Urothelium cell line (cell line): ENCODE results near the gene LIG1.

Source experiments
- DNase-seq: peaks from one replicate; pipeline ENCODE4 v3.0.0; 2011; ENCODE audit warnings: low spot score, mixed read lengths
- FAIRE-seq: peaks from 2 replicates; lab custom pipeline; 2011; peaks lifted over from hg19 to GRCh38; lab: Jason Lieb, UNC

Gene LIG1

DNA sequence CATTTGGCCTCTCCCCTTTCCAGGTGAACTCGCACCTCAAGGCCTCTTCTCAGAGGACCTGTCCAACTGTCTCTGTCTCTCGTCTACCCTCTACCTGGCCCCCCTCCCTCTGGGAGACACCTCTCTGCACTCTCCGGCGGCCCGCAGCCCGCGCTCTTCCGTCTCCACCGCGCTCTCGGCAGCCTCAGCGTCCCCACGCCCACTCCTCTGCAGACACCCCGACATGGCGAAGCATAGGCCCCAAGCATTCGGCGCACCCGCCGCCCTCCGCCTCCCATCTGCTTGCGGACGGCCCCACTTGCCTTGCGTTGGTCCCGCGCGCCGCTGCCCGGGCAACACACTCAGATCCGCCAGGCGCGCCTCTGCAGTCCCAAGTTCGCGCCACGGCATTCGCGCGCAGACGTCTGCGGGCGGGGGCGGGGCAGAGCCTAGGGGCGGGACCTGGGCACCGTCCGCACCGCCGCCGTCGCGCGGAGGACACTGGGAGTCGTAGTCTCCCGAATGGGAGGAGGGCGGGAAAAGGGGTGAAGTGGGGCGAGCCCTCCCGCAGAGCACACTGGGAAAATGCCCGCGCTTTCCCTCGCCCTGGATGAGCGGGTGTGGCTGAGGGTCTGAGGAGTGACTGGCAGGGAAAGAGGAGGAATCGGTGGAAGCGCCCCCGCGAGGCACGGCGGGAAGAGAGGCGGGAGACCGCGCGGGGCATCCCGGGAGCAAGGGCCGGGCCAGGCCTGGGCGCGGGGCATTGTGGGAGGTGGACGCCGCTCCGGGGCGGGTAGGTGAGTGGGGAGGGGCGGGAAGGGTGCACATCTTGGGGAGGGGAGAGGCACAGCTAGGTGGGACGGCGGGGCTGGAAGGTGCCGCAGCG lies at the start of gene LIG1, which contains the start of gene ZSWIM9:
LIG1 (minus strand) TSS at position 406 of the 865 bp plus-strand sequence. CDS start 4,778 bp downstream, outside the sequence.
ZSWIM9 (plus strand) TSS at position 742 of the 865 bp plus-strand sequence. CDS start 1,123 bp downstream, outside the sequence.
- peak; percentile 90 for FAIRE-seq
- peak; percentile 97 for DNase-seq

DNA sequence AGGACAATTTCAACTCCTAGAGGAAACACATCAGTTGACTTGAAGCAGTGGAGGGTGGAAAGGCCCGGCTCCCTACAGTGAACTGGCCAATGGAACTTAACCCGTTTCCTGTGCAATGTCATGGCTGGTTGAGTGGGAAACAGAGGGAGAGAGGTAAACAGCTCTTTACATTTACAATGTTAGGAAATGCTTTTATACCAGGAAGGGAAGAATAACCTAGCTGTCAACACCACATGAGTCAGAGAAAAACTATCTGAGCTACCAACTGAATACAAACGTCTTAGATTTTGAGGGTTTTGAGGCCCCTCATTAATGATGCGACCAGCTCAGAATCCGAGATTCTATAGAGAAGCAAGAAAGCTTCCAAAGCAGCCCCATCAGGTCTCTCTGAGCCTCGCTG lies 48.9 kb upstream of the LIG1 start:
- DNase-seq = no peak
- FAIRE-seq = no peak

DNA sequence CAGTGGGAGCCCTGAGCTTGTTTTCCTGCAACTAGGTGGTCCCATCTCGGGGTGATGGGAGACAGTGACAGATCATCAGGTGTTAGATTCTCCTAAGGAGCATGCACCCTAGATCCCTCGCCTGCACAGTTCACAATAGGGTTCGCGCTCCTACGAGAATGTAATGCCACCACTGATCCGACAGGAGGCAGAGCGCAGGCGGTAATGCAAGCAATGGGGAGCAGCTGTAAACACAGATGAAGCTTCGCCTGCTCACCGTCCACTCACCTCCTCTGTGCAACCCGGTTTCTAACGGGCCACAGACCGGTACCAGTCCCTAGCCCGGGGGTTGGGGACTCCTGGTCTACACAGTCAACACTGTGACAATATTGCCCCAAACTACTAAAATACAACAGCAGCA lies 46.8 kb upstream of the LIG1 start:
- DNase-seq = no peak
- FAIRE-seq = no peak

DNA sequence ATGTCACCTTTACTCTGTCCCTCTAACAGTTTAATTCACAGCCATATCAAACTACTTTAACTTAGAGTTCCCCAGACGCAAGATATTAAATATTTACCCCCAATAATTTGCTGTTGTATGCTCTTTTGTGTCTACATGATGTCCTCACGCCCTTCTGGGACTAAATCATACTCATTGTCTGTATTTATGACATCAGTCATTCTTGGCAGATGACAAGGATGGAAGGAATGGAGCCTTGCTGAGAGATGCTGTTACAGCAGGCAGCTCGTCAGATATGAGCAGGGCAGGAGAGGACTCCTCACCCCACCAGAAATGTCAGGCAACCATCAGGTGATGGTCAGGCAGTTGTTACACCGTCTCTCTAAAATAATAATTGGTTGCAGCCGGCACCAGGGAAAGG lies 43.8 kb upstream of the LIG1 start:
- DNase-seq = no peak
- no peak for FAIRE-seq

DNA sequence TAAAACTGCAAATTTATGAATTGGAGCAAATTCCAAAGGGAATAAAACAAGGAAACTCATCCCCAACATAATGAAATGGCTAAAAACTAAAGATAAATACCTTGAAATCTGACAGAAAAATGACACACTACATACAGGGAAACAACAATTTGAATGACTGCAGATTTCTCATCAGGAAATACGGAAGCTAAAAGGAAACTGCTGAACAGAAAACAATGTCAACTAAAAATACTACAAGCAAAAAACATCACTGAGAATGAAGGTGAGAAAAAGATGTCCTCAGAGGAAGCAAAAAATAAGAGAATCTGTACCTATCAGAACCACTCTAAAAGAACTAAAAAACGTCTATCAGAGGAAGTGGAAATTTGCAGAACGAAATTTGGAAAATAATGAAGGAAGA lies 39.9 kb upstream of the LIG1 start:
- no peak for FAIRE-seq
- DNase-seq = no peak

DNA sequence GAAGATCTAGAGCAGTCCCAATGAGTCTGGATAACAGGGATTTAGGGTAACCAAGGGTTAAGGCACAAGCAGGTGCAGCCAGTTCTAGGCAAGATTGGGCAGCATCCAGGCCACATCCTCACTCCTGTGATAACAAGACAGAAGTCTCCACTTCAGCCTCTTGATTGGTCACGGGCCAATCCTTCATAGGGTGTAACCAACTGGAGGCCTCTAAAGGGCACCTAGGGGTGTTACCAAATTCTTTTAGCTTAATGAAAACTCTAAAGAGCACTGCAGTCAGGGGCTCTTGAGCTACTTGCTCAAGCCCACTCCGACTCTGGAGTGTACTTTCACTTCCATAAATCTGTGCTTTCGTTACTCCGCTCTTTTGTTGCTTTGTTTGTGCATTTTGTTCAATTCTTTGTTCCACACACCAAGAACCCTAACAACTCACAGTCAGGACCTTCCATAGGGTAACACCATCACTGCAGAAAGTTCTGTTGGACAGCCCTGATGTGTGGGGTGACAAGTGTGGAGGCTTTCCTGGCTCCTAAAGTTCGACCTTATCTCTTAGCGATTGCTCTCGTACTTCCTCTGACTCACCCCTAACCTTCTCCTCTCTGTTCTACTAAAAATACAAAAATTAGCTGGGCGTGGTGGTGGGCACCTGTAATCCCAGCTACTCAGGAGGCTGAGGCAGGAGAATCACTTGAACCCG lies 36.4 kb upstream of the LIG1 start:
- DNase-seq (no peak), FAIRE-seq (no peak)

DNA sequence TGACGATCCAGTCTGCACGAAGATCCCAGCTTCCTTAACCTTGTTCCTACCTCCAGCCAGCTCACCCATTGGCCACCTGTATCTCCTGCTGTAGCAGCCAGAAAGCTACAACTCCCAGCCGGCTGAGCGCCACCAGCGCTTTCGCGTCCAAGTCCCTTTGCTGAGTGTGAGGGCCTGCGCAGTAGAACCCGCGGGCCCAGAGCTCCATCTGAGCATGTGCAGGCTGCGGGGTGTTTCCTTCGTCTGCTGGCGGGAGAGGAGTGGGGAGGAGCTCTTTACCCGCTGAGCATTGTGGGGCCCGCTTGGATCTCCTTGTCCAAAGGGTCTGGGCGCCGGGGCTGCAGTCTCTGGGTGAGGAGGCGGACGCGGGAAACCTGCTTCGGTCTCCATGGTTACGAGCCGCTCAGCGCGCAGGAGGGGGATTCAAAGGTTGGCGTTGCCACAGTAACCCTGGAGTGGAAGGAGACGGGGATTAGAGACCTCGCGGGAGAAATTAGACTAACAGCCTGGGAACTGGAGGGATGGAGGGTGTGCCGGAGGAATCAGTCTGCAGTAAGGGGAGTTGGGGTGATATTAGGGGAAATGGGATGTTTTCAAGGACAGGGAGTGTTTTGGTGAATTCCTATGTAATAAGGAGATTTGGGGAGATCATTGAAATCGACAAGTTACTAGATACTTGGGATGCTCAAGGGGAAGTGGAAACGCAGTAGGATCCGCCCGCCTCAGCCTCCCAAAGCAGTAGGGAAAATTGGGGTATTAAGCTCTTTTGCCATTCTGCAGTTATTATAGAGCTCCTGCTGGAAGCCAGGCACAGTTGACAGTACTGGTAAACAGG lies 33.9 kb upstream of the LIG1 start:
- DNase-seq (peak; percentile 97), FAIRE-seq (peak; percentile 74)

DNA sequence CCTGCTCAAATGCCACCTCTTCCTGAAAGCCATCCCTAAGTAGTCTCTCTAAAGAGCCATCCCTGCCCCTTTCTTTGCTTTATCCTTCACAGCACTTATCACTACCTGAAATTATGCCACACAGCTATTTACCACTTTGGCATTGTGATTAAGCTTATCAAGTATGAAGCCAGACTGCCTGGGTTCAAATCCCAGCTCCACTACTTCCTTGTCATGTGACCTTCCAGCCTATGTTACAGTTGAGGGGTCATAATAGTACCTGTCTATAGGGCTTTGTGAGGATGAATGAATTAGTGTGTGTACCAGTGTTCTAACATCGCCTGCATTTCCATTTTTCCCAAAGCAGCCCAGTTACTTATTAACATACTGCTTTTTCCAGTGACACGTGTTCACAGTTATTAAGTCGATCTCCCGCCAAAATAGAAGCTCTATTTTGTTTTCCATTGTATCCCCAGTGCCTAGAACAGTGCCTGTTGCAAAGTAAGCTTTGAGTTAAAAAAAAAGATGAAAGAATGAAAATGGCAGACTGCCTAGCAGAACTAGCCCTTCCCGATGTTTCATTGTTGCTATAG lies 33.2 kb upstream of the LIG1 start:
- FAIRE-seq = no peak

DNA sequence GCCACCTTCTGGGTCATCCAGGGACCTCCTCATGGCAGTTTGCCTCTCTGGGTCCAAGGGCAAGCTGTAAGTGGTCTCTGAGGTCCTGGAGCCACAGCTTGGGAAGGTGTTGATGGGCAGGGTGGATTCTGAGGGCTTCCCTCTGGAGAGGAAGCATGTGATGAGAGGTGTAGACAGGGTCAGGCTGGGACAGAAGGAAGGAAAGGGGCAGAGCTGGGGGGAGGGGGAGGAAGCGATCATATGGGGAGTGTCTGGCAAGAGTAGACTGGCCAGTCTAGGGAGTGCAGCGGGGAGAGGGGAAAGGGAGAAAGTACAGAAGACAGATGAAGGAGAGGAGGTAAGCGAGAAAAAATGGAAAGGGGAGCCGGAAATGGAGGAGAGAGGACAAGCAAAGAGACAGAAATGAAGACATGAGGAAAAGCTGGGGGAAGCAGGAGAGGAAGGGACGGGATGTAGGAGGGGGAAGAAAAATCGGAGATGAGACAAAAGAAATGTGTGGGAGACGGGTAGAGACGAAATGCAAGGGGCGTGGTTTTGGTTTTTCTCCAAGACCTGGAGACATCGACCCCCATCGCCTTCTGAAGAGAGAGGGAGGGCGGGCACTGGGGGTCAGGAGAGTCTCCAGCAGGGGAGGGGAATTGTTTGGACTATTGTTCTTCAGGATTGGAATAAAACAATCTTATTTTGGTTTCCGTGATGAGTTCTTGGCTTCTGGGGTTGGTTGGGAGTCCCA lies 27.0 kb upstream of the LIG1 start:
- FAIRE-seq (no peak), DNase-seq (no peak)

More for the DNA sequence above, 33.2 kb upstream of the LIG1 start:
- DNase-seq = no peak

DNA sequence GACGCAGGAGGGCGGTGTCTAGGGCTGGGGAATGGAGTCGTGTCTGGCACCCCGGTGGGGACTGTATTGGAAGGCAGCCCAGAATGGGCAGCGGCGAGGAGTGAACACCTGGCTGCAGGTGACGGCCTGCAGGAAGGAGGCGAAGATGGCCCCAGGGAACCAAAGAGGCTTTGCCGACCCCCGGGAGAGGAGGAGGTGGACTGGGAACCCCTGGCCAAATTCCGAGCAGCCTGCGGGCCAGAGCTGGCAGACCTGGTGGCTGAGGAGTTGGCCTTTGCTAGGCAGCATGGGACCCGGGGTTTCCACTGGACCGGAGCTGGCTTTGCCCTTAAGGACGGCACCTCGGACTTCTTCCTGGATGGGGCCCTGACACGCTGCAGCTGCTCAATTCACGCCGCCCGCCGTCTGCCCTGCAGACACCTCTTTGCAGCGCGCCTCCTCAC lies 26.2 kb upstream of the LIG1 start:
- FAIRE-seq = no peak

DNA sequence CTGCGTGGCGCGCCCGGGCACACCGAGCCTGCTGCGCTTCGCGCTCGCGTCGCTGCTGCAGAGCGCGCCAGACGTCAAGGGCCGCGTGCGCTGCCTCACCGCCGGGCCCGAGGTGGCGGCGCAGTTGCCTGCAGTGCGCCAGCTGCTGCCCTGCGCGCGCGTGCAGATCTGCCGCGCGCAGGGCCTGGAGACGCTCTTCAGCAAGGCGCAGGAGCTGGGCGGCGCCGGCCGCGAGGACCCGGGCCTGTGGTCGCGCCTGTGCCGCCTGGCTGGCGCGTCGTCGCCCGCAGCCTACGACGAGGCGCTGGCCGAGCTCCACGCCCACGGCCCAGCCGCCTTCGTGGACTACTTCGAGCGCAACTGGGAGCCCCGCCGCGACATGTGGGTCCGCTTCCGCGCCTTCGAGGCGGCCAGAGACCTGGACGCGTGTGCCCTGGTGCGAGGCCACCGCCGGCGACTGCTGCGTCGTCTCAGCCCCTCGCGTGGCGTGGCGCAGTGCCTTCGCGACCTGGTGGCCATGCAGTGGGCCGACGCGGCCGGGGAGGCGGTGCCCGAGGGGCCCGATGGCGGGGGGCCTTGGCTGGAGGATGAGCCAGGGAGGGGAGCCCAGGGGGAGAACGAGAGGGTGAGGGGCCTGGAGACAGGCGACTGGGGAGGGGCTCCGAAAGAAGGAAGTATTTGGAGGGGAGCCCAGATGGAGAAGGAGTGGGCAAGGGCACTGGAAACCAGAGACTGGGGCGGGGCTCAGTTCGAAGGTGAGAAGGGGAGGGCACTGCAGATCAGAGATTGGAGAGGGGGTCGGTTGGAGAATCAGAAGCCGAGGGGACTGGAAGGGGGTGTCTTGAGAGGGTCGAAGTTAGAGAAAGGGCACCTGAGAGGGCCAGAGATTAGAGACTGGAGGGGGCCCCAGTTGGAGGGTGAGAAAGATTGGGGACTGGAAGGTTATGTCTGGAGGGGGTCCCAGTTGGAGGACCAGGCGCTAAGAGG lies 25.0 kb upstream of the LIG1 start:
- FAIRE-seq = no peak

More for the DNA sequence above, 26.2 kb upstream of the LIG1 start:
- no peak for DNase-seq

DNA sequence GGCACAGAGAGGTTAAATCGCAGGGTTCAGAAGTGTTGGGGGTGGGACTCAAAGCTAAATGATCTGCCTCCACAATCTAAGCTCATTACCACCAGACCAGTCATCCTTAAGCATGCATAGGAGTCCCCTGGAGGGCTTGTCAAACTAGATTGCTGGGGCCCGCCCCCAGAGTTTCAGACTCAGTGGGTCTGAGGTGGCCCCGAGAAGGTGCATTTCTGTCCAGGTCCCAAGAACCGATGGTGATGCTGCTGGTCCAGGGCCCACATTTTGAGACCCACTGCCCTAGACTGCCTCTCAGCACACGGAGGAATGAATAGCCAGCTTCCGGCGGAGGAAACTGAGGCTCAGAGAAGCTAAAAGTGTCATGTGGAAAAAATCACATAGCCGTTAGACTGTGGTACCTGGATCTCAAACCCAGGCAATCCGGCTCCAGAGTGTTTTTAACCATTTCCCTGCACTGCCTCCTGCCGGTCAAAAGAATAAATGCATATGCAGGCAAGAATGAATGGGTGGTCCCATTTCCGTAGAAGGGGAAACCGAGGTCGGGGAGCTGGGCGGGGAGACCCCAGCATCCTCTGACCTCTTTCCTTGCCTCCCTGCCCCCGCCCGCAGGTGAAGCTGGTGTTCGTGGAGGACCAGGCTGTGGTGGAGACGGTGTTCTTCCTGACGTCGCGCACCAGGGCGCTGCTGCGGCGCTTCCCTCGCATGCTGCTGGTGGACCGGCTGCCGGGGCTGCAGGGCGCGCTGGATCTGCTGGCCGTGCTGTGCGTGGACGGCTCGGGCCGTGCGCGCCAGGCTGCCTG lies 24.1 kb upstream of the LIG1 start:
- DNase-seq (no peak), FAIRE-seq (no peak)

More for the DNA sequence above, 25.0 kb upstream of the LIG1 start:
- no peak for DNase-seq

DNA sequence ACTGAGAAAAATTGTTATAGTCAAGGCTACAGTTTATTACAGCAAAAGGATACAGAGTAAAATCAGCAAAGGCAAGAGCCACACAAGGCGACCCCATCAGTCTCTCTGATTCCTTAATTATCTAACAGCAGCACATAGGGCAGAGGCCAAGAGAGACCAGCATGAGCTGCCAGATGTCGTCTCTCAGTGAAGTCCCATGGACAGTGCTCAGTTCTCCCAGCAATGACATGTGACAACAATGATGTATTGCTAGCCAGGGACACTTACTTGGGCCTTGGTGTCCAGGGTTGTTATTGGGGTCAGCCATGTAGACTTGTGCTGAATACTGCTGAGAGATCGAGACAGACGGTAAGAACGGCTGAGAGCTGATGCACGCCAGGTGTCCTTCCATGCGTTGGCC lies 22.6 kb upstream of the LIG1 start:
- DNase-seq (no peak), FAIRE-seq (no peak)

DNA sequence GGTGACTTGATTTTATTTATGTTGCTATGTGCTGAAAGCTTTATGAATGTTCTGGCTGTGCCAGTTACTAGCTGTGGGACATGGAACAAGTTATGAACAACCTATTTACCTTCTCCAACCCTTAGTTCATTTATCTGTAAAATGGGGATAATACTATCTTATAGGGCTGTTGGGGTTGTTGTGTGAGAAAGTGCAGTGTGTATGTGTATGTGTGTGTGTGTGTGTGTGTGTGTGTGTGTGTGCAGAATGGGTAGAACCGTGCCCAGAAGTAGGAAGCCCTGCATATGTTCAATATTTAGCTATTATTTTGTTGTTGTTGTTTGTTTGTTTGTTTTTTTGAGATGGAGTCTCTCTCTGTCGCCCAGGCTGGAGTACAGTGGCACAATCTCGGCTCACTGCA lies 20.7 kb upstream of the LIG1 start:
- FAIRE-seq (no peak), DNase-seq (no peak)

DNA sequence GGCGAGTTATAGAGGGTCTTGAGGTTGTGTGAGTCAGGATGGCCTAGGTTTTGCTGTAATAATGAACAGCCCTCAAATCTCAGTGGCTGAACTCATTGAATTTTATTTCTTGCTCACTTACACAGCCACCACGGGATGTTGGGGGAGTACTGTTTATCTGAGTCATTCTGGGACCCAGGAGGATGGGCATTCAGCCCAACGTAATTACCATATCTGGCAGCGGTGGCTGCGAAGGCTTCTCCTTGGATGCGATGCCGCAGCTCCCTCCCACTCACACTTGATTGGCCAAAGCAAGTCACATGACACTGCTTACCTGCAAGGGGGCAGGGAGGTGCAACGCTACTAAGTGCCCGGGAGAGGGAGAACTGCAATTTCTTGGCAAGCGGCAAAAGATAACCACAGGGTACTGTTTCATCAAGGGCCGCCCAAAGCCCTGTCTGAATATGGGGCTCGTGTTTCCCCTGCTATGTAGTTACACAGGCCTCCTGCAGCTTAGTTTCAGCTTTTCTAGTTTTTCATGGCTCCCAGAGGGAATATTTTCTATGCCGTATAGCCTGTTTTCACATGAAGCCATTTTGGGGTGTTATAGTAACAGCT lies 20.2 kb upstream of the LIG1 start:
- no peak for DNase-seq
- no peak for FAIRE-seq

DNA sequence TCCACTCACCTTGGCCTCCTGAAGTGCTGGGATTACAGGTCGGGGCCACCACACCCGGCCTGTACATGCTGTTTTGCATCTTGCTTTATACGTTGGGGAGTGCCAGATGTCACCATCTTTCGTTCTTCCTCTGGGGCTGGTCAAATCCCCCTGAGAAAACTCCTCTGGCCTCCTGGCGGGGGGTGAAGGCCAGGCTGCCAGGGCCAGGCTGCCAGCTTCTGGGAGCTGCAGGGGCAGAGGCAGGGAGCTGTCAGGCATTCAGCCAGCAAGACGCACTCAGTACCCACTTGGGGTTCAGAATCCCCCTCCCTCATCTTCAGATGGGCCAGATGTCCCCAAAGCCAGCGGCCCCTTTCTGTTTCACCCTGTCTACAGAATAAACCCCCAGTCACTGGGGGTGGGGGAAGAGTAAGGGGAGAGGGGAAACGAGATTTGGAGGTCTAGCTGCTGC lies 16.4 kb upstream of the LIG1 start:
- FAIRE-seq = no peak

DNA sequence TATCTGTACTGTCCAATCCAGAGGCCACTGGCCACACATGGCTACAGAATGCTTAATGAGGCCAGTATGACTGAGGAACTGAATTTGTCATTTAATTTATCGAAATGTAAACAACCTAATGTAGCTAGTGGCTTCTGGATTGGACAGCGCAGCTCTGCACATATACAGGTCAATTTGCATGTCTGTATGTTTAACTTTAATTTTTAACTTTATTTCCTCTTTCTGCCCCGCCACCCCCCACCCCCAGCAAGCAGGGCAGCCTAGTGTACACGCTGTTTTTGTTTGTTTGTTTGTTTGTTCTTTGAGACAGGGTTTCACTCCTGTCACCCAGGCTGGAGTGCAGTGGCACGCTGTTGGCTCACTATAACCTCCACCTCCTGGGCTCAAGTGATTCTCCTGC lies 15.9 kb upstream of the LIG1 start:
- DNase-seq (no peak), FAIRE-seq (no peak)

More for the DNA sequence above, 16.4 kb upstream of the LIG1 start:
- no peak for DNase-seq
